Neural cell (in vitro differentiated cells): ENCODE measurements around the gene FRMD4B. TPM values are rescaled to one million over a fixed set of nuclear protein-coding genes. Genes with fewer than 3 reads are reported as not detected.

ENCODE experiments used
- H2AFZ ChIP-seq: fragments of 200-600, 300-800 bp; sonication (generic), shearing (Covaris generic); 2 replicates; pipeline ENCODE4 v1.6.0; 2014; ENCODE audit warnings: low read depth, mild to moderate bottlenecking, antibody characterized with exemption, low read length, moderate library complexity
- H3F3A ChIP-seq: fragments of 200-600 bp; shearing (Covaris generic); 2 replicates; pipeline ENCODE4 v1.6.1; 2016; ENCODE audit warnings: mild to moderate bottlenecking, moderate library complexity, mixed read lengths, antibody characterized with exemption, low read length; ENCODE audit not compliant: insufficient read depth, poor library complexity, severe bottlenecking
- H3K27ac ChIP-seq: fragments of 200-600, 300-800 bp; sonication (generic), shearing (Covaris generic); 2 replicates; pipeline ENCODE4 v1.5.1; 2014; ENCODE audit warnings: mild to moderate bottlenecking, low read length, moderate library complexity
- H3K27me3 ChIP-seq: fragments of 300-800, 200-600 bp; sonication (generic), shearing (Covaris generic); 2 replicates; pipeline ENCODE4 v1.6.0; 2014; ENCODE audit warnings: mild to moderate bottlenecking, low read depth, low read length, moderate library complexity; ENCODE audit not compliant: insufficient read depth
- H3K36me3 ChIP-seq: fragments of 300-800, 200-600 bp; sonication (generic), shearing (Covaris generic); 2 replicates; pipeline ENCODE4 v1.5.1; 2014; ENCODE audit warnings: mild to moderate bottlenecking, antibody characterized with exemption, low read length, moderate library complexity; ENCODE audit not compliant: insufficient read depth
- H3K4me2 ChIP-seq: fragments of 300-800, 200-600 bp; sonication (generic), shearing (Covaris generic); 2 replicates; pipeline ENCODE4 v1.6.0; 2014; ENCODE audit warnings: mild to moderate bottlenecking, low read length
- H3K4me3 ChIP-seq: fragments of 300-800, 200-600 bp; sonication (generic), shearing (Covaris generic); 2 replicates; pipeline ENCODE4 v1.5.1; 2014; ENCODE audit warnings: mild to moderate bottlenecking, low read length, moderate library complexity
- H3K79me2 ChIP-seq: fragments of 200-600 bp; shearing (Covaris generic); replicated peaks from 2 replicates; pipeline ENCODE4 v1.6.0; 2014; ENCODE audit warnings: mild to moderate bottlenecking, low read length, moderate library complexity; ENCODE audit not compliant: insufficient read depth
- H3K9ac ChIP-seq: fragments of 300-800, 200-600 bp; sonication (generic), shearing (Covaris generic); 2 replicates; pipeline ENCODE4 v1.6.1; 2016; ENCODE audit warnings: mild to moderate bottlenecking, low read length, mixed read lengths
- H3K9me2 ChIP-seq: fragments of 200-600 bp; shearing (Covaris generic); 2 replicates; pipeline ENCODE4 v1.6.1; 2016; ENCODE audit warnings: mild to moderate bottlenecking, low read length, mixed read lengths; ENCODE audit not compliant: insufficient read depth
- H3K9me3 ChIP-seq: fragments of 200-600, 300-800 bp; sonication (generic), shearing (Covaris generic); 2 replicates; pipeline ENCODE4 v1.6.1; 2016; ENCODE audit warnings: mild to moderate bottlenecking, mixed run types, low read length, moderate library complexity, mixed read lengths
- H4K20me1 ChIP-seq: fragments of 200-600 bp; shearing (Covaris generic); 2 replicates; pipeline ENCODE4 v1.6.1; 2016; ENCODE audit warnings: mild to moderate bottlenecking, mixed run types; ENCODE audit not compliant: insufficient read depth
- CTCF ChIP-seq: fragments of 450-650 bp; IDR thresholded peaks from 2 replicates; pipeline ENCODE4 v1.5.1; 2014; ENCODE audit warnings: antibody characterized with exemption, mild to moderate bottlenecking, moderate library complexity; ENCODE audit not compliant: poor library complexity, severe bottlenecking
- EP300 ChIP-seq: fragments of 450-650 bp; conservative IDR thresholded peaks from 2 replicates; pipeline ENCODE4 v1.6.1; 2014; ENCODE audit warnings: antibody characterized with exemption, mild to moderate bottlenecking, moderate library complexity; ENCODE audit not compliant: poor library complexity, severe bottlenecking
- EZH2 ChIP-seq: fragments of 200-600, 300-800 bp; shearing (Covaris generic), sonication (generic); IDR thresholded peaks from 2 replicates; pipeline ENCODE4 v1.6.1; 2014; ENCODE audit warnings: antibody characterized with exemption, low read length, borderline replicate concordance, mild to moderate bottlenecking; ENCODE audit not compliant: insufficient read depth, poor library complexity, severe bottlenecking
- MXI1 ChIP-seq: fragments of 450-650 bp; conservative IDR thresholded peaks from 2 replicates; pipeline ENCODE4 v1.6.1; 2014; ENCODE audit warnings: antibody characterized with exemption, mild to moderate bottlenecking; ENCODE audit not compliant: poor library complexity, severe bottlenecking
- POLR2AphosphoS5 ChIP-seq: IDR thresholded peaks from 2 replicates; pipeline ENCODE4 v1.6.1; 2012
- RAD21 ChIP-seq: fragments of 450-650 bp; conservative IDR thresholded peaks from 2 replicates; pipeline ENCODE4 v1.6.1; 2014; ENCODE audit warnings: antibody characterized with exemption, mild to moderate bottlenecking, moderate library complexity
- REST ChIP-seq: IDR thresholded peaks from 2 replicates; pipeline ENCODE4 v1.6.1; 2012; ENCODE audit warnings: borderline replicate concordance
- SMC3 ChIP-seq: fragments of 450-650 bp; conservative IDR thresholded peaks from 2 replicates; pipeline ENCODE4 v1.6.1; 2014; ENCODE audit warnings: antibody characterized with exemption, mild to moderate bottlenecking, moderate library complexity; ENCODE audit not compliant: poor library complexity
- TAF1 ChIP-seq: IDR thresholded peaks from 2 replicates; pipeline ENCODE4 v1.6.1; 2012; ENCODE audit warnings: low read depth
- polyA plus RNA-seq: library from polyadenylated mRNA; depleted of rRNA; stranded (reverse); fragments of >200 nt; gene quantifications from 2 replicates; pipeline ENCODE4 v1.2.3, GENCODE V29; 2014

Gene FRMD4B
- polyA plus RNA-seq, 1 donor from 2014 or later = 6.2 TPM

- Histone ChIP-seq H3K9ac (no peak overlapping the region), H3K4me2 (no peak overlapping the region), H3K9me2 (no peaks in the 10 kb centered on the region), H3K79me2 (no peaks in the 10 kb centered on the region), H3K27me3 (no peaks in the 10 kb centered on the region), H3F3A (no peaks in the 10 kb centered on the region), H3K27ac (no peak overlapping the region), H3K36me3 (no peaks in the 10 kb centered on the region), H4K20me1 (no peaks in the 10 kb centered on the region), H2AFZ (no peak overlapping the region), H3K4me3 (no peak overlapping the region), H3K9me3 (no peaks in the 10 kb centered on the region)
- TF ChIP-seq EZH2 (no peak), TAF1 (no peak), REST (no peak), RAD21 (no peak), POLR2AphosphoS5 (no peak), SMC3 (no peak), EP300 (no peak), MXI1 (no peak), CTCF (no peak)
These were observed 191.3 kb downstream of the FRMD4B start for GRCh38 chr3:69194431-69195165.

GRCh38 chr3:69193749-69194148, 192.1 kb downstream of the FRMD4B start:
- no peak overlapping the region for H3K4me3 ChIP-seq
- TF ChIP-seq MXI1 (no peak), CTCF (no peak), POLR2AphosphoS5 (no peak), REST (no peak), SMC3 (no peak), EP300 (no peak), EZH2 (no peak)
- H3K9me3 ChIP-seq = no peaks in the 10 kb centered on the region
- H3K4me2 ChIP-seq = no peak overlapping the region
- no peaks in the 10 kb centered on the region for H3K27me3 ChIP-seq
- no peaks in the 10 kb centered on the region for H3K9me2 ChIP-seq
- no peaks in the 10 kb centered on the region for H3K36me3 ChIP-seq
- no peaks in the 10 kb centered on the region for H3K79me2 ChIP-seq
- no peak overlapping the region for H2AFZ ChIP-seq
- H3F3A ChIP-seq = no peaks in the 10 kb centered on the region
- no peaks in the 10 kb centered on the region for H4K20me1 ChIP-seq
- no peak overlapping the region for H3K9ac ChIP-seq
- H3K27ac ChIP-seq = no peak overlapping the region
